Posterior cingulate gyrus (tissue), 11 donors: Measurements from ENCODE around the gene AIFM1.

Source experiments
- DNase-seq, 10 donors: peaks; one replicate each; pipeline versions ENCODE4 v3.0.0 to v3.0.0-alpha.2; 2020 to 2021; ENCODE audit warnings: mixed read lengths in 3 of 10
- intact Hi-C: fragments of 100-400 bp; cut with DNase I; formaldehyde crosslinking; loops from one replicate; pipeline ENCODE4 v1.15.1; 2023

AIFM1 gene

GRCh38 chrX:130165703-130166502, at the start of gene AIFM1:
AIFM1 (minus strand) TSS chrX:130165841; CDS start chrX:130165656, 185 bp downstream.
- intact Hi-C loops: no loop called here

GRCh38 chrX:130213376-130213775, 47.7 kb upstream of the AIFM1 start:
- intact Hi-C loops: no loop called here
- no peak for DNase-seq

More at GRCh38 chrX:130165703-130166502, at the start of gene AIFM1:
- DNase-seq: peak; percentile 75 to 98 (median 84)

- intact Hi-C loops: no loop called here
- no peak for DNase-seq
Measured at GRCh38 chrX:130212371-130212770, 46.7 kb upstream of the AIFM1 start.

- intact Hi-C loops: no loop called here
- DNase-seq: no peak
Measured at GRCh38 chrX:130211415-130212186, 46.0 kb upstream of the AIFM1 start.

GRCh38 chrX:130204647-130205046, 39.0 kb upstream of the AIFM1 start:
- DNase-seq: no peak
- intact Hi-C loops: no loop called here

- DNase-seq: peak in 1 of 10 donors; percentile 26
- intact Hi-C loops: loop anchor here (10.0 kb wide), 1 partner anchor 593 kb away; no protein-coding TSS in a partner anchor
Measured at GRCh38 chrX:130197464-130197863, 31.8 kb upstream of the AIFM1 start.

GRCh38 chrX:130196466-130196865, 30.8 kb upstream of the AIFM1 start:
- no peak for DNase-seq
- intact Hi-C loops: loop anchor here (10.0 kb wide), 1 partner anchor 592 kb away; no protein-coding TSS in a partner anchor

GRCh38 chrX:130190801-130191200, 25.2 kb upstream of the AIFM1 start:
- peak in 1 of 10 donors; percentile 43 for DNase-seq
- intact Hi-C loops: loop anchor here (10.0 kb wide), 1 partner anchor 586 kb away; no protein-coding TSS in a partner anchor

GRCh38 chrX:130186651-130187050, 21.0 kb upstream of the AIFM1 start:
- peak in 1 of 10 donors; percentile 49 for DNase-seq
- intact Hi-C loops: no loop called here

GRCh38 chrX:130184857-130185256, 19.2 kb upstream of the AIFM1 start:
- no peak for DNase-seq
- intact Hi-C loops: no loop called here

- DNase-seq: peak in 1 of 10 donors; percentile 53
- intact Hi-C loops: no loop called here
Measured at GRCh38 chrX:130184168-130184567, 18.5 kb upstream of the AIFM1 start.

- intact Hi-C loops: no loop called here
- DNase-seq: no peak
Measured at GRCh38 chrX:130179579-130180215, 14.1 kb upstream of the AIFM1 start.

GRCh38 chrX:130179170-130179569, 13.5 kb upstream of the AIFM1 start:
- peak in 5 of 10 donors; percentile 15 to 87 (median 37) for DNase-seq
- intact Hi-C loops: no loop called here

- intact Hi-C loops: no loop called here
- DNase-seq: peak in 1 of 10 donors; percentile 72
Measured at GRCh38 chrX:130176942-130177341, 11.3 kb upstream of the AIFM1 start.

- intact Hi-C loops: no loop called here
- no peak for DNase-seq
Measured at GRCh38 chrX:130176354-130176776, 10.7 kb upstream of the AIFM1 start.

GRCh38 chrX:130174937-130175336, 9.3 kb upstream of the AIFM1 start:
- intact Hi-C loops: no loop called here
- peak in 1 of 10 donors; percentile 12 for DNase-seq

GRCh38 chrX:130174045-130174704, 8.5 kb upstream of the AIFM1 start:
- intact Hi-C loops: no loop called here
- peak in 2 of 10 donors; percentile 11 to 81 for DNase-seq

- peak in 3 of 10 donors; percentile 15 to 72 (median 48) for DNase-seq
- intact Hi-C loops: no loop called here
Measured at GRCh38 chrX:130173190-130173895, 7.7 kb upstream of the AIFM1 start.

GRCh38 chrX:130172127-130172845, 6.6 kb upstream of the AIFM1 start:
- intact Hi-C loops: no loop called here
- DNase-seq: peak in 2 of 10 donors; percentile 12 to 87
